K562 (cell line): ENCODE measurements around the gene DGCR6L. TPM values are rescaled to one million over a fixed set of nuclear protein-coding genes. Genes with fewer than 3 reads are reported as not detected.
A peak's percentile ranks its signal among the peaks of the same experiment; 100 is the strongest.

ENCODE experiments used
- ARHGAP35 ChIP-seq: fragments of 450-650 bp; IDR thresholded peaks from 2 replicates; pipeline ENCODE4 v1.6.1; 2018; ENCODE audit not compliant: partially characterized antibody
- ETV6 ChIP-seq, 3 experiments: fragments of 150-350 bp in 1 of 3; sonication (generic) in 1 of 3; formaldehyde crosslinking in 1 of 3; IDR thresholded peaks; 2 replicates each; pipeline versions ENCODE4 v1.6.1 to v1.8.0; 2014 to 2022; ENCODE audit warnings: borderline replicate concordance in 2 of 3, low read depth in 2 of 3, antibody characterized with exemption in 1 of 3, low read length in 1 of 3, mild to moderate bottlenecking in 1 of 3, missing genetic modification reagents in 1 of 3
- GABPA ChIP-seq: fragments of 200-800 bp; sonication (Bioruptor generic); conservative IDR thresholded peaks from 2 replicates; pipeline ENCODE4 v1.6.1; 2016; ENCODE audit warnings: low read depth, missing genetic modification characterization, missing compliant biosample characterization
- HNRNPL ChIP-seq: fragments of 200-400 bp; formaldehyde crosslinking; IDR thresholded peaks from 2 replicates; pipeline ENCODE4 v1.6.1; 2017; ENCODE audit warnings: low read depth, mild to moderate bottlenecking, low read length
- MBD2 ChIP-seq: sonication (generic); IDR thresholded peaks from 2 replicates; pipeline ENCODE4 v1.6.1; 2016; ENCODE audit warnings: low read depth, borderline replicate concordance
- POLR2H ChIP-seq: IDR thresholded peaks from 2 replicates; pipeline ENCODE4 v1.6.1; 2016; ENCODE audit warnings: missing genetic modification characterization, low read depth, mild to moderate bottlenecking, control low read depth, missing compliant biosample characterization, moderate library complexity
- RUNX1 ChIP-seq: sonication (generic); IDR thresholded peaks from 2 replicates; pipeline ENCODE4 v1.6.1; 2016; ENCODE audit warnings: antibody characterized with exemption, low read depth
- UBTF ChIP-seq, 2 experiments: IDR thresholded peaks; 2 replicates each; pipeline ENCODE4 v1.6.1; 2012; ENCODE audit warnings: improper control_type of control experiment in 2 of 2, low read depth in 2 of 2, low read length in 2 of 2, borderline replicate concordance in 1 of 2
- ZC3H11A ChIP-seq: IDR thresholded peaks from 2 replicates; pipeline ENCODE4 v1.6.1; 2012; ENCODE audit warnings: low read depth, low read length, improper control_type of control experiment
- ZFP1 ChIP-seq: fragments of 450-650 bp; formaldehyde crosslinking; IDR thresholded peaks from 2 replicates; pipeline ENCODE4 v1.4.0; 2020; ENCODE audit warnings: mild to moderate bottlenecking, mixed read lengths
- ZNF318 ChIP-seq, 2 experiments: fragments of 450-650 bp; IDR thresholded peaks; 2 replicates each; pipeline ENCODE4 v1.6.1; 2016; ENCODE audit warnings: mild to moderate bottlenecking in 2 of 2, borderline replicate concordance in 1 of 2, low read depth in 1 of 2, moderate library complexity in 1 of 2
- ZNF57 ChIP-seq: fragments of 450-650 bp; formaldehyde crosslinking; IDR thresholded peaks from 2 replicates; pipeline ENCODE4 v1.4.0; 2020; ENCODE audit warnings: mild to moderate bottlenecking, moderate library complexity
- polyA plus RNA-seq, 8 experiments: library from polyadenylated mRNA; depleted of rRNA in 4 of 8; stranded (reverse) in 5 of 8; unstranded in 3 of 8; fragments of >200 nt; fragmentation: Nextera tagmentation in 2 of 8; fragmentation: Illumina TruSeq in 1 of 8; extraction: Ambion mirVana in 2 of 8; extraction: Trizol in 1 of 8; gene quantifications; 2 replicates each; pipeline versions ENCODE4 v1.2.1 to v1.2.3, GENCODE V29; 2011 to 2014; ENCODE audit warnings: inconsistent platforms in 1 of 8, missing spikeins in 1 of 8
- total RNA-seq, 7 experiments: library from RNA; depleted of rRNA in 6 of 7; stranded (reverse); fragments of >200 nt in 6 of 7; fragmentation: Illumina TruSeq in 2 of 7; extraction: Trizol in 2 of 7; gene quantifications; 2 replicates each; pipeline versions ENCODE4 v1.2.1 to v1.2.3, GENCODE V29; 2011 to 2021; ENCODE audit warnings: low replicate concordance in 1 of 7

DGCR6L gene
- total and polyA plus RNA-seq, 9 of the 15 experiments (the other 6 are each of a cell fraction or from before 2014, with no cell fraction given): 3.6 to 151 (median 51.0) TPM

- TF ChIP-seq ZC3H11A (peak; percentile 82; the same call in 1 of the 2 replicates), ZFP1 (CRISPR knock-in tag) (no peak), UBTF (IDR thresholded peaks at IDR 0.05; ENCODE audit: borderline replicate concordance in 1 of 2, low read depth in 2 of 2, low read length in 2 of 2) (peak; percentile 55 to 96; a peak in 2 of 4 replicates), ZNF57 (CRISPR knock-in tag) (0 out of 2 replicates have a peak, but pooled peaks have one; percentile 3), GABPA (tag) (no peak), POLR2H (tag) (no peak), MBD2 (no peak; the same call in 1 of the 2 replicates), ZNF318 (IDR thresholded peaks at IDR 0.05; ENCODE audit: borderline replicate concordance in 1 of 2, low read depth in 1 of 2) (no peak), RUNX1 (peak; percentile 85), ETV6 (IDR thresholded peaks at IDR 0.05; ENCODE audit: borderline replicate concordance in 1 of 2, low read depth in 2 of 2, low read length in 1 of 2) (no peak), ETV6 (CRISPR knock-in tag; IDR thresholded peaks at IDR 0.05; ENCODE audit: borderline replicate concordance) (peak; percentile 78; the same call in 1 of the 2 replicates), HNRNPL (no peak), ARHGAP35 (peak; percentile 3)
Measured at GRCh38 chr22:20268279-20269012, 51.4 kb downstream of the DGCR6L start, which contains the start of gene RTN4R (continued).
